MM.1S (cell line): ENCODE measurements around the gene MCOLN2.

Experiments used
- DNase-seq: peaks from one replicate; pipeline ENCODE4 v3.0.0-alpha.2; 2015
- H2AFZ ChIP-seq: fragments of 300-600 bp; sonication (generic); 2 replicates; pipeline ENCODE4 v1.6.0; 2016; ENCODE audit warnings: antibody characterized with exemption, low read length
- H3F3A ChIP-seq: fragments of 300-600 bp; sonication (generic); 2 replicates; pipeline ENCODE4 v1.6.1; 2016; ENCODE audit warnings: mild to moderate bottlenecking, antibody characterized with exemption, low read length, moderate library complexity, mixed read lengths; ENCODE audit not compliant: insufficient read depth
- H3K27ac ChIP-seq: fragments of 300-600 bp; sonication (generic); 2 replicates; pipeline ENCODE4 v1.5.1; 2016; ENCODE audit warnings: mild to moderate bottlenecking, low read length
- H3K27me3 ChIP-seq: fragments of 300-600 bp; sonication (generic); replicated peaks from 2 replicates; pipeline ENCODE4 v1.6.0; 2016; ENCODE audit warnings: low read length; ENCODE audit not compliant: insufficient read depth
- H3K36me3 ChIP-seq: fragments of 300-600 bp; sonication (generic); replicated peaks from 2 replicates; pipeline ENCODE4 v1.6.1; 2016; ENCODE audit warnings: mild to moderate bottlenecking, low read length, mixed read lengths; ENCODE audit not compliant: insufficient read depth
- H3K4me1 ChIP-seq: fragments of 300-600 bp; sonication (generic); 2 replicates; pipeline ENCODE4 v1.6.1; 2016; ENCODE audit warnings: low read length, mixed read lengths
- H3K4me2 ChIP-seq: fragments of 300-600 bp; sonication (generic); 2 replicates; pipeline ENCODE4 v1.6.0; 2016; ENCODE audit warnings: low read depth, low read length
- H3K4me3 ChIP-seq: fragments of 300-600 bp; sonication (generic); 2 replicates; pipeline ENCODE4 v1.5.1; 2016; ENCODE audit warnings: low read length, mixed read lengths
- H3K79me2 ChIP-seq: fragments of 300-600 bp; sonication (generic); 2 replicates; pipeline ENCODE4 v1.6.1; 2016; ENCODE audit warnings: mixed run types, low read length, mixed read lengths
- H3K9ac ChIP-seq: fragments of 300-600 bp; sonication (generic); 2 replicates; pipeline ENCODE4 v1.6.1; 2016; ENCODE audit warnings: low read length, mixed read lengths
- H3K9me2 ChIP-seq: fragments of 300-600 bp; sonication (generic); replicated peaks from 2 replicates; pipeline ENCODE4 v1.6.1; 2016; ENCODE audit warnings: mild to moderate bottlenecking, low read length, mixed read lengths; ENCODE audit not compliant: insufficient read depth
- H3K9me3 ChIP-seq: fragments of 300-600 bp; sonication (generic); replicated peaks from 2 replicates; pipeline ENCODE4 v1.6.1; 2016; ENCODE audit warnings: mild to moderate bottlenecking, low read length, mixed read lengths; ENCODE audit not compliant: insufficient read depth
- H4K20me1 ChIP-seq: fragments of 300-600 bp; sonication (generic); 2 replicates; pipeline ENCODE4 v1.6.1; 2016; ENCODE audit warnings: mild to moderate bottlenecking, low read length, moderate library complexity, mixed read lengths; ENCODE audit not compliant: insufficient read depth
- CTCF ChIP-seq: fragments of 300-600 bp; sonication (generic); IDR thresholded peaks from 2 replicates; pipeline ENCODE4 v1.5.1; 2016; ENCODE audit warnings: antibody characterized with exemption, low read length, mixed read lengths
- EZH2 ChIP-seq: fragments of 300-600 bp; sonication (generic); optimal IDR thresholded peaks from 2 replicates; pipeline ENCODE3; 2017; ENCODE audit warnings: low read depth, mild to moderate bottlenecking, antibody characterized with exemption, low read length, mixed read lengths
- EZH2phosphoT487 ChIP-seq: fragments of 300-600 bp; sonication (generic); IDR thresholded peaks from 2 replicates; pipeline ENCODE4 v1.6.1; 2018; ENCODE audit warnings: antibody characterized with exemption, low read length

The MCOLN2 gene

GRCh38 chr1:84969489-84970250, 27.2 kb downstream of the MCOLN2 start:
- Histone ChIP-seq H2AFZ (no peak overlapping the region), H3K4me3 (no peak overlapping the region), H3K4me1 (no peaks in the 10 kb centered on the region), H4K20me1 (no peaks in the 10 kb centered on the region), H3K27ac (no peak overlapping the region), H3K79me2 (no peaks in the 10 kb centered on the region), H3K9ac (no peak overlapping the region), H3K27me3 (no peaks in the 10 kb centered on the region), H3K9me2 (no peaks in the 10 kb centered on the region), H3K36me3 (no peaks in the 10 kb centered on the region), H3F3A (no peaks in the 10 kb centered on the region), H3K9me3 (no peaks in the 10 kb centered on the region), H3K4me2 (no peak overlapping the region)
- no peak for TF ChIP-seq CTCF
- no peak for TF ChIP-seq EZH2
- no peak for TF ChIP-seq EZH2phosphoT487
- DNase-seq, result no peak

- no peak overlapping the region for H3K4me2 ChIP-seq
- H3K4me1 ChIP-seq, result no peaks in the 10 kb centered on the region
- H3K27ac ChIP-seq, result no peak overlapping the region
- no peak for DNase-seq
- no peaks in the 10 kb centered on the region for H3K27me3 ChIP-seq
- no peaks in the 10 kb centered on the region for H3K36me3 ChIP-seq
- no peak overlapping the region for H2AFZ ChIP-seq
- H3F3A ChIP-seq, result no peaks in the 10 kb centered on the region
- TF ChIP-seq EZH2 (no peak), EZH2phosphoT487 (no peak), CTCF (no peak)
- H4K20me1 ChIP-seq, result no peaks in the 10 kb centered on the region
- H3K4me3 ChIP-seq, result no peak overlapping the region
- no peaks in the 10 kb centered on the region for H3K9me2 ChIP-seq
- no peaks in the 10 kb centered on the region for H3K79me2 ChIP-seq
- no peak overlapping the region for H3K9ac ChIP-seq
- H3K9me3 ChIP-seq, result no peaks in the 10 kb centered on the region
Observed at GRCh38 chr1:84968865-84969264, 28.0 kb downstream of the MCOLN2 start.

GRCh38 chr1:84968101-84968500, 28.8 kb downstream of the MCOLN2 start:
- no peak for TF ChIP-seq EZH2phosphoT487
- Histone ChIP-seq H3K27ac (no peak overlapping the region), H3F3A (no peaks in the 10 kb centered on the region), H3K4me1 (no peaks in the 10 kb centered on the region), H3K4me3 (no peak overlapping the region), H3K9ac (no peak overlapping the region), H3K9me2 (no peaks in the 10 kb centered on the region), H3K27me3 (no peaks in the 10 kb centered on the region), H3K9me3 (no peaks in the 10 kb centered on the region), H3K4me2 (no peak overlapping the region), H3K36me3 (no peaks in the 10 kb centered on the region), H2AFZ (no peak overlapping the region), H4K20me1 (no peaks in the 10 kb centered on the region), H3K79me2 (no peaks in the 10 kb centered on the region)
- no peak for DNase-seq

- H2AFZ ChIP-seq, result no peak overlapping the region
- no peaks in the 10 kb centered on the region for H3K9me3 ChIP-seq
- H3F3A ChIP-seq, result no peaks in the 10 kb centered on the region
- no peak overlapping the region for H3K27ac ChIP-seq
- no peak for DNase-seq
- no peaks in the 10 kb centered on the region for H3K9me2 ChIP-seq
- TF ChIP-seq EZH2phosphoT487 (no peak), EZH2 (no peak), CTCF (no peak)
- no peaks in the 10 kb centered on the region for H3K27me3 ChIP-seq
- no peaks in the 10 kb centered on the region for H3K36me3 ChIP-seq
- no peak overlapping the region for H3K4me3 ChIP-seq
- no peaks in the 10 kb centered on the region for H3K79me2 ChIP-seq
- no peaks in the 10 kb centered on the region for H4K20me1 ChIP-seq
- no peaks in the 10 kb centered on the region for H3K4me1 ChIP-seq
- no peak overlapping the region for H3K4me2 ChIP-seq
- H3K9ac ChIP-seq, result no peak overlapping the region
Observed at GRCh38 chr1:84967666-84968065, 29.2 kb downstream of the MCOLN2 start.
